A204.1 (cell line): ENCODE data around the gene NEK3.
A peak's percentile ranks its signal among the peaks of the same experiment; 100 is the strongest.
"Not testable (repeated sequence)": the region's sequence is repeated elsewhere in the genome, so short reads cannot be mapped to it uniquely, and the experiment has no call there.

Source experiments
- FAIRE-seq: peaks from 2 replicates; lab custom pipeline; 2012; peaks lifted over from hg19 to GRCh38; lab: Jason Lieb, UNC

The NEK3 gene

GRCh38 chr13:52169839-52170238 lies 10.4 kb upstream of the NEK3 start:
- FAIRE-seq, result no peak

- FAIRE-seq, result no peak
Measured at GRCh38 chr13:52165411-52165810, 6.0 kb upstream of the NEK3 start.

GRCh38 chr13:52164989-52165388 lies 5.6 kb upstream of the NEK3 start:
- FAIRE-seq, result no peak

GRCh38 chr13:52163878-52164277 lies 4.5 kb upstream of the NEK3 start:
- not testable (repeated sequence) for FAIRE-seq

GRCh38 chr13:52162279-52163101 lies 3.1 kb upstream of the NEK3 start:
- no peak for FAIRE-seq

GRCh38 chr13:52161181-52161646 lies 1.8 kb upstream of the NEK3 start:
- FAIRE-seq, result no peak

GRCh38 chr13:52160506-52160905 lies 1.1 kb upstream of the NEK3 start:
- no peak for FAIRE-seq

- FAIRE-seq, result no peak
Measured at GRCh38 chr13:52160053-52160452, 656 bp upstream of the NEK3 start.

GRCh38 chr13:52158629-52159158 lies 703 bp downstream of the NEK3 start:
- no peak for FAIRE-seq

- no peak for FAIRE-seq
Measured at GRCh38 chr13:52156724-52157261, 2.6 kb downstream of the NEK3 start.

- FAIRE-seq, result no peak
Measured at GRCh38 chr13:52155177-52155576, 4.2 kb downstream of the NEK3 start.

GRCh38 chr13:52147225-52147624 lies 12.2 kb downstream of the NEK3 start:
- no peak for FAIRE-seq

- FAIRE-seq, result no peak
Measured at GRCh38 chr13:52141299-52141698, 18.1 kb downstream of the NEK3 start.

GRCh38 chr13:52137489-52137888 lies 21.9 kb downstream of the NEK3 start:
- no peak for FAIRE-seq

GRCh38 chr13:52136763-52137162 lies 22.6 kb downstream of the NEK3 start:
- FAIRE-seq, result peak; percentile 76

- no peak for FAIRE-seq
Measured at GRCh38 chr13:52130641-52131040, 28.8 kb downstream of the NEK3 start.

- FAIRE-seq, result no peak
Measured at GRCh38 chr13:52128714-52129700, 30.4 kb downstream of the NEK3 start, which contains the start of gene NEK5. Gene NEK5, minus strand, starts transcription at chr13:52129073. Its CDS starts 1,591 bp downstream, at chr13:52127482.

GRCh38 chr13:52127783-52128702 lies 31.4 kb downstream of the NEK3 start:
- peak; percentile 88 for FAIRE-seq

- FAIRE-seq, result no peak
Measured at GRCh38 chr13:52127378-52127777, 32.0 kb downstream of the NEK3 start.

- no peak for FAIRE-seq
Measured at GRCh38 chr13:52125547-52125946, 33.9 kb downstream of the NEK3 start.

- no peak for FAIRE-seq
Measured at GRCh38 chr13:52118595-52118994, 40.8 kb downstream of the NEK3 start.
